Measurements from ENCODE around the gene AGFG2.

The AGFG2 gene

DNA sequence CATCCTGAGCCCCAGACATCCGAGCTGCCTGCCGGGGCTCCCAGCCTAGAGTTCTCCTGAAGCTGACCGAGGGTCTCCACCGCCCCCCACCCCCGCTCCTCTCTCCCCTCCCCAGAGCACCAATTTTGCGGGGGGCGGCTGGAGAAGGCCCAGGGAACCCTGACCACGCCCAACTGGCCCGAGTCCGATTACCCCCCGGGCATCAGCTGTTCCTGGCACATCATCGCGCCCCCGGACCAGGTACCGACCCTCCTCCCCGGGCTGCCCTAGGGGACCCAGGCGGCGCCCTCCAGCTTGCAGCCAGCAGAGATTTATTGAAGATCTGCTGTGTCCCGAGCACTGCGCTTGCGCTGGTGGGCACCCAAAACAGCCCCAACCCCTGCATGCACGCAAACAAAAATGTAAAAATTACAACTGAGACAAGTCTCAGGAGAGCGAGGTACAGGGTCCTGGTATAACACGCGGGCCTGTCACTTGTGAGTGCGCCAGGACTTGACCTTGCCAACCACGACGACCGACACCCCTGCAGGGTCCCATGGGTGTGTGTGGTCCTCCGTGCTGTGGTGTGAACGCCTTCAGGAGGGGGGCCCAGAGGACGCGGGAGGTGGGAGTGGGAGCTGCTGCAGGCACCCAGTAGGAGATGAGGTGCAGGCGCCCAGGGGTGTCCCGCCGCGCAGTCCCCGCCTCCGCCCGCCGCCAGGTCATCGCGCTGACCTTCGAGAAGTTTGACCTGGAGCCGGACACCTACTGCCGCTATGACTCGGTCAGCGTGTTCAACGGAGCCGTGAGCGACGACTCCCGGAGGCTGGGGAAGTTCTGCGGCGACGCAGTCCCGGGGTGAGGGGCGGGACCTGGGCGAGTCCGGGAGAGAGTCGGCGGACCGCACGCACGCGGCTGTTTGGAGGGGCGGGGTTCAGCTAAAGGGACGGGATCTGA, 66.2 kb downstream of the AGFG2 start:
- DNase-seq = peak in 5 of 58 donors; percentile 16 to 29 (median 22)

DNA sequence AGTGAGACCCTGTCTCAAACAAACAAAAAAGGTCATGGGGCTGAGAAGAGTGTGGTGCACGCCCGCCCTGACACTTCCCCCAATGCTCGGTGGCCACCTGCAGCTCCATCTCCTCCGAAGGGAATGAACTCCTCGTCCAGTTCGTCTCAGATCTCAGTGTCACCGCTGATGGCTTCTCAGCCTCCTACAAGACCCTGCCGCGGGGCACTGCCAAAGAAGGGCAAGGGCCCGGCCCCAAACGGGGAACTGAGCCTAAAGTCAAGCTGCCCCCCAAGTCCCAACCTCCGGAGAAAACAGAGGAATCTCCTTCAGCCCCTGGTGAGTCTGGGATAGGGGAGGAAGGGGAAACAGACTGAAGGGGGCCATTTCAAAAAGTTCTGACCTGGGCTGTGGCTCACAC, 67.3 kb downstream of the AGFG2 start:
- no peak for DNase-seq

DNA sequence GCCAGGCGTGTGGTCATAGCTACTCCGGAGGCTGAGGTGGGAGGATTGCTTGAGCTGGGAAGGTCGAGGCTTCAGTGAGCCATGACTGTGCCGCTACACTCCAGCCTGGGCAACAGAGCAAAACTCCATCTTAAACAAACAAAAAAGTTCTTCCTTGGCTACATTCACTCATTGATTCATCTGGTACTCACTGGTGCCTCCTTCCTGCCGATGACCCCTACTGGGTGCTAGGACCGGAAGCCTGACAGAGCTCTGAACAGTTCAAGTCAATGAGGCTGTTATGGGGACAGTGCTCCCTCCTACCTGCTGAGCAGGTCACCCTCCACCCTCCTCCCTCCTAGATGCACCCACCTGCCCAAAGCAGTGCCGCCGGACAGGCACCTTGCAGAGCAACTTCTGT, 68.1 kb downstream of the AGFG2 start:
- DNase-seq = no peak

DNA sequence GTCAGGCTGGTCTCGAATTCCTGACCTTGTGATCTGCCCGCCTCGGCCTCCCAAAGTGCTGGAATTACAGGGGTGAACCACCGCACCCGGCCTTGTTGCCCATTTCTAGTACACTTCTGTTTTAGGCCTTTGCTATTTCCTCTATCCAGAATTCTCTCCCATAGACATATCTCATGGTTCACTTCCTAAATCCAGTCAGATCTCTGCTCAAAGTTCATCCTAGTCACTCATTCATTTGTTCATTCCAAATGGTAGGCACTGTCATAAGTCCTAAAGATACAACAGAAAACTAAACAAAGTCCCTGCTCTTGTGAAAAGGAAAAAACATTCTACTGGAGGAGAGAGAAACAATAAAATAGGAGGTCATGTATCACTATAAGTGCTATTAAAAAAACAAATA, 71.0 kb downstream of the AGFG2 start:
- no peak for DNase-seq

DNA sequence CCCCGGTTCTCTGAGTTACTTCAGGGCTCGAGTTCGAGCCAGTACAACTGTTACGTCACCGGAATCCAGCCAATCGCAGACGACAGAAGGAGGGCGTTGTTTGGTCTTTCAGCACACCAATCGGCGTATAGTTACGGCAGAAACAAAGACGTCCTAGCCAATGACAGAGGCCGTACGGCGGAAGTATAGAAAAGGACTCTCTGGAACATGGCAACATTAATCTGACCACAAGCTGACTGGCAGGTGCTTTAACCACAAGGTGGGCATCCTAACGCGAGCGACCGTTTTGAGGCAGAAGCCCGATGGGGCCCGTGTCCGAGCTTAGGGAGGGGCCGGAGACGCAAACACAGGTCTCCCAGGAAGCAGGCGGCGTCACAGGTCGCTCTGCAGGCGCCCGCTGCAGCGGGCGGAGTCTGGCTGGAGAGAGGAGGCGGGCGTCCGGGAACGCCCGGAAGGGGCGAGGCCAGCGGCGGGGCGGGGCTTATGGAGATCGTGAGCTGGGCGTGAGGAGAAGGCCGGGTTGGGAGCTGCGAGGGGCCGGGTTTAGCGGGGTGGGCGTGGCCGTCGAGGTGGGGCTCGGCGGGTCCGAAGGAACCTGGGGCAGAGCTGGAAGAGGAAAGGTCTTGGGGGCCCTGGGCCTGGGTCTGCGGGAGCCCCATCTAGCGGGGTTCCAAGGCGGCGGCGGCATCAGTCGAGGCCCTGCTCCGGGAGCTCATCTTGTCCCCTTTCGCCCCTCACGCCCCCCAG, 73.2 kb downstream of the AGFG2 start, which contains the start of gene MOSPD3:
Gene MOSPD3 (plus strand): TSS at position 558 of the 747 bp plus-strand sequence. CDS start 252 bp downstream, outside the sequence.
- peak; percentile 82 to 100 (median 98) for DNase-seq

DNA sequence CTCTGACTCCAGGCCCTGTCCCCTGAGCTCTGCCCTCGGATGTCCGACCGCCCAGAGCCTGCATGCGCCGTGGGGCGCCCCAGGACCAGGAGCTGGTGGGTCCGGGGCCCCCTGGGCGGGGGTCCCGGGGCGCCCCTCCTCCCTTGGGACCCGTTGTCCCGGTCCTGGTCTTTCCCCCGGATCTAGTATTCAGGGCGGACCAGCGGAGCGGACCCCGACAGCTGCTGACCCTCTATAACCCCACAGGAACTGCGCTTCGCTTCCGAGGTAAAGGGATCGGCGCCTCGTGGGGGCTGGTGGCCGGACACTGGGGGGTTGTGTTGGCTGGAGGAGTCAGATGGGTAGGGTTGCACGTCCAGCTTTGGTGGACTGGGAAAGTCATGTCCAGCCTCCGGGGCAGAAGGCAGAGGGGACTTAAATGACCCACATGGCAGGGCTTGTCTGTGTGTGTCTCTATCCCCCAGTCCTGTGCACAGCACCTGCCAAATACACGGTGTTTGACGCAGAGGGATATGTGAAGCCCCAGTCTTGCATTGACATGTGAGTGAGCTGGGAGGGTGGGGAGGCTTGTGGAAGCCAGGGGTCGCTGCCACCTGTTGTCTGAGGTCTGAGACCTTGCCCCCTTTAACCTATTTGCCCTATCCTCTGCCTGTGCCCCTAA, 73.9 kb downstream of the AGFG2 start:
- peak in 1 of 58 donors; percentile 6 for DNase-seq

DNA sequence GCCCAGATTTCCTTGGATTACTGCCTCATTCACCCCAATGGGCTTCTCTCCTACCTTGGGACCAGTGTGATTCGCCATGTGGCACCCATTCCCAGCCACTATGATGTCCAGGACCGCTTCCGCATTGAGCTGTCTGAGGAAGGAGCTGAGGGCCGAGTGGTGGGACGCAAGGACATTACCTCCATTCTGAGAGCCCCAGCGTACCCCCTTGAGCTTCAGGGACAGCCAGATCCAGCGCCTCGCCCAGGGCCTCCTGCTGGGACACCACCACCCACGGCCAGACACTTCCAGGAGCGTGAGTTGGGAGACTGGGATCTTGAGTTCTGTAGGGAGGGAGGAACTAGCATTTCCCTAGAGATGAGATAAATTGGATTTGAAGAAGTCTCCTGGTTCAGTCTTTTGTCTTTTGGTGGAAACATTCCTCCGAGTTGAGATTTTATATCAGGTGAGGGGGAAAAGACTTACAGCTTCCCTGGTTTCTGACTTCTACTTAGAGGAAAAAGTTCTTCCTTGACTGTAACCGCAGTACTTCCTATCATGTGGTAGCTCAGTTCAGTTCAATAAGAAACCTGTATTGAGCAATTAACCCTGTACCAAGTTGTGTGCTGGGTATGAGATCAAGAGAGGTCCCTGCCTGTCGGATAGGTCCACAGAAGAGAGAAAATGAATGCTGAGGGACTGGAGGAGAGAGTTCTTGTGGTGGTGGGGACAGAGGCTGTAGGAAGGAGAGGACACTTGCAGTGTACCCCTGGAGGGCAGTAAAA, 74.6 kb downstream of the AGFG2 start:
- no peak for DNase-seq

DNA sequence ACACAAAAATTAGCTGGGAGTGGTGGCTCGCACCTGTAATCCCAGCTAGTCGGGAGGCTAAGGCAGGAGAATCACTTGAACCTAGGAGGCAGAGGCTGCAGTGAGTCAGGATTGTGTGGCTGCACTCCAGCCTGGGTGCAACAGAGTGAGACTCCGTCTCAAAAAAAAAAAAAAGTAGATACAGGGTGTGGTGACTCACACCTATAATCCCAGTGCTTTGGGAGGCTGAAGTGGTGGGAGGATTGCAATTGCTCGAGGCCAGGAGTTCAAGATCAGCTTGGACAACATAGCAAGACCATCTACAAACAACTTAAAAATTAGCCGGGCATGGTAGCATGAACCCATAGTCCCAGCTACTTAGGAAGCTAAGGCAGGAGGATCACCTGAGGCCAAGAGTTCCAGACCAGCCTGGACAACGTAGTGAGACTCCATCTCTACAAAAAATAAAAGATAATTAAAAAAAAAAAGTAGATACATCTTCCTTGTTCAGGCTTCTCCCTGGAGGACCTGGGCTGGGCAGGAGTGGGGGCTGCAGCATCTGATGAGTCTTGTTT, 75.4 kb downstream of the AGFG2 start:
- no peak for DNase-seq
